Epidermal melanocyte (primary cell): ENCODE results near the gene NGF.
A peak's percentile ranks its signal among the peaks of the same experiment; 100 is the strongest.
"Not testable (repeated sequence)": the region's sequence is repeated elsewhere in the genome, so short reads cannot be mapped to it uniquely, and the experiment has no call there.

Experiments used
- DNase-seq: peaks from one replicate; pipeline ENCODE4 v3.0.0; 2011; ENCODE audit warnings: low spot score; ENCODE audit not compliant: insufficient read length

Gene NGF

GRCh38 chr1:115310581-115311473 is 27.2 kb downstream of the NGF start:
- no peak for DNase-seq

GRCh38 chr1:115309504-115309903 is 28.5 kb downstream of the NGF start:
- not testable (repeated sequence) for DNase-seq

DNA sequence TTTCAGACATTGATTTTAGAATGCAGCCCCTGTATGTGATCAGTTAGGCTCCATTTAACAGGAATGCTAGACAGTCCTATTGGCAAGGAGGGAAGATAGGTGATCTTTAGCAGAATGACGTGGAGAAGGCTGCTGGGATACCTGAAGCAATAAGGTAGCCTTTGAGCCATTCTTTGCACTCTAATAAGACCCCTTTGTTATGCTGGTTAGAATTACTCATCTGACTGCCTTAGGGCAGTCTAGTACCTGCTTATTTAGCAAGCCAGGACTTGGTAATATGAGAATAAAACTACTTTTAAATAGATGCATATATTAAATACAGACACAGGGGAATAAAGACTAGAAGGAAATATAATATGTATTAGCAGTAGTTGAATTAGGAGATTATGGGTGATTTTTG is 29.1 kb downstream of the NGF start:
- DNase-seq, result no peak

GRCh38 chr1:115307661-115308060 is 30.4 kb downstream of the NGF start:
- no peak for DNase-seq

DNA sequence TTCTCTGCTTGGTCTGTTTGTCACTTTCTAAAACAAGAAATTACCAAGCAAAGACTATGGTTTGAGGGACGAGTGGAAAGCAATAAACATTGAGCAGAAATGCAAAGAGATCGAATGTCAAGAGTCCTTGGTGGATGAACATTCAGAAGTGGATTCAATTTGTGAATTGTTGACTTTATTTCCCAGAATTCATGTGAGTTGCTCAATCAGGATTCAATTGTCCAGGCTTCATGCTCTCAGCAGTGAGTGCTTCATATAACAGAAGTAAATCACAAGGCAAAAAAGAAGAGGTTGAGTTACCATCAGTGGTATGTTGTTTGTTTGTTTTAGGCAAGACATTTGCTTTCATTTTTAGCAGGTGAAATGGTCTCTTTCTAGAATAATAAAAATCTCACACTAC is 31.9 kb downstream of the NGF start:
- DNase-seq, result no peak

DNA sequence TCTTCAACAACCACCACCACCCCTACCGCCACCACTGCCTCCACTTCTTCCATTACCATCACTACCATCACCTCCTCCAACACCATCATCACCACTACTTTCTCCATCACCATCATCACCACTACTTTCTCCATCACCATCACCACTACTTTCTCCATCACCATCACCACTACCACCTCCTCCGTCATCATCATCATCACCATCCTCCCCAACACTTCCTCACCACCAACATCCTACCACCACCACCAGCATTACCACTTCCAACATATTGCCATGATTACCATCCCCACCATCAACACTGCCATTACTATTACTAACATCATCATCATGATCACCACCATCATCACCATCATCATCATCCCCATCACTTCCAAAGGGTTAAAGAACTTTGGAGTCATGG is 34.7 kb downstream of the NGF start:
- DNase-seq, result no peak

GRCh38 chr1:115302390-115302961 is 35.6 kb downstream of the NGF start:
- peak; percentile 23 for DNase-seq

DNA sequence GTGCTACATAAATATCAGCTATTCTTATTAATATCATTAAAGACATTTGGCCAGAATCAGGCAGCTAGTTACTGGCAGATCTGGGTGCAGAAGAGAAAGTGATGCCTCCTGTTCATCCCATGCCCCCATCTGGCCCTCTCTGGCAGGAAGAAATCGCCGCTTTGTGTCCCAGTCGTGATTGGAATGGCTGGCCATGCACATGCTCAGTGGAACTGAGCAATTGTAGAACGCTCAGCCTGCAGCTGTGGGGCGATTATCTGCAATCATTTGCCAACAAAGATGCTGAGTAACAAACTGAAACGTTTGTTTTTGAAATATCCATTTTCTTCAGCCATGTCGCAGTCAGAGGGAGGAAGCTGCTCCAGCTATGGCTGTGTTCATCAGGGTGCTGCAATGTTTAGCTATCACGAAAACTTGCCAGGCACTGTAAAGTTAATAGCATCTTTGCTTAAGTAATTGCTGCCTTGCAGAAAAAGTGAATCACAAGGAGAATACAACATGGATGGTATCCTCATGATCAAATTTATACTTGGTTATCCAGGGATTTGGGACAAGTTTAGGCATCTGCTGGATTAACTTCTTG is 36.5 kb downstream of the NGF start:
- DNase-seq, result no peak

GRCh38 chr1:115300087-115300876 is 37.8 kb downstream of the NGF start:
- no peak for DNase-seq

GRCh38 chr1:115299266-115299665 is 38.8 kb downstream of the NGF start:
- no peak for DNase-seq

DNA sequence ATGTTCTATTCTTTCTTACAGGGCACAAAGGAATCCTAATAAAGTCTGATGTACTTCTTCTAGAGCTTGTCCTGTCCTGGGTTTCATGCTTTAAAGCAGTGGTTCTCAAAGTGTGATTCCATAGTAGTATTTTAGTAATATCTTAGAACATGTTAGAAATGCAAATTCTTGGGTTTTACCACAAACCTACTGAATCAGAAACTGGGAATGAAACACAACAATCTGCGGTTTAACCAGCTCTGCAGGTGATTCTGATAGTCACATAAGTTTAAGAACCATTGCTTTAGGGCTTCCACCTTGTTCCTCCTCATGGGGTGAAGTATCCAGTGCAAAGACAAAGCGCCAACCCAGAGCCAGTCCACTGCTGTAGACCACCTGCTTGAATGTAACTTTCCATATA is 41.1 kb downstream of the NGF start:
- no peak for DNase-seq

GRCh38 chr1:115295904-115296696 is 41.9 kb downstream of the NGF start:
- DNase-seq, result no peak

DNA sequence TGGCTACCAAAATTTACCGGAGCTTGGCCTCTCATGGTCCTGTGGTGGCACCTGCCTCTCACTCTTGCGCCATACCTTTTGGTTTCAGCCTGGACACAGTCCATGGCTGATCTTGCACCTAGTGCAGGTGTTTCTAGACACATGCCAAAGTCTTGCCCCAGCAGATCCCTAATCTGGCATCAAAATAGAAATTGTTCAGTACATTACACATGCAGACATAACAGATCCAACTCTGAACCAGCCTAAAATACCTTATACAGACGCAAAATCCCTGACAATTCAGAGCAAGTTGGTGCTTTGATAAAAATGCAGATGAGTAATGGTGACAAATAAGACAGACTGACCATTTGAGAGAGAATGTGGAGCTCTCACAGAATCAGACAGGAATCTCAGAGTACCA is 44.1 kb downstream of the NGF start:
- DNase-seq, result no peak

GRCh38 chr1:115293006-115293405 is 45.0 kb downstream of the NGF start:
- no peak for DNase-seq

- DNase-seq, result no peak
Measured at GRCh38 chr1:115291741-115292140, 46.3 kb downstream of the NGF start.

- no peak for DNase-seq
Measured at GRCh38 chr1:115289940-115290339, 48.1 kb downstream of the NGF start.

GRCh38 chr1:115288591-115289198 is 49.4 kb downstream of the NGF start:
- DNase-seq, result no peak

DNA sequence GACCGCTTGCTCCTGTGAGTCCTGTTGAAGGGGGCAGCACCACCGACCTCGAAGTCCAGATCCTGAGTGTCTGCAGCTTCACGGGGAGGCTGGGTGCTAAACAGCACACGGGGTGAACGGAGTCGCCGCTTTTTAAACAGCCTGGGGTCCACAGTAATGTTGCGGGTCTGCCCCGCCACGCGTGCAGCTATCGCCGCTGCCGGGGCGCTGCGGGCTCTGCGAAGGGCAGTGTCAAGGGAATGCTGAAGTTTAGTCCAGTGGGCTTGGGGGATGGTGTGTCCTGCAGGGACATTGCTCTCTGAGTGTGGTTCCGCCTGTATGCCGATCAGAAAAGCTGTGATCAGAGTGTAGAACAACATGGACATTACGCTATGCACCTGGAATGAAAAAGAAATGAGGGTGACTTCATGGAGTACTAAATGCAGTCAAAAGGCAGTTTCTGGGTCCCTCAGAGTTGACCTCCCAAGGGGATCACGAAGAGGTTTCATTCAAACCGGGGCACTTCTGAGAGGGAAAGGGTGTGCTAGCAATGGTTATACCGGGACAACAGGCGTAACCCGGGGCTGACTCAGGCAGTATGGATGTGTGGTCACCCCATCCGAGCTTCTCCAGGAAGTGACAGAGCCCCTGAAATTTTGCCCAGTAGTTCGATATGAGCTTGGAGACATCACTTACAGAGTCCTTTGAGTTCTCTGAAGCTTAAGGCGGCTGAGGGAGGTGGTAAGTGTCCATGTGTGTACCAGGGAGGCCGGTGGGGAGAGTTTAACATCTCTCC is 51.4 kb downstream of the NGF start:
- DNase-seq, result no peak

DNA sequence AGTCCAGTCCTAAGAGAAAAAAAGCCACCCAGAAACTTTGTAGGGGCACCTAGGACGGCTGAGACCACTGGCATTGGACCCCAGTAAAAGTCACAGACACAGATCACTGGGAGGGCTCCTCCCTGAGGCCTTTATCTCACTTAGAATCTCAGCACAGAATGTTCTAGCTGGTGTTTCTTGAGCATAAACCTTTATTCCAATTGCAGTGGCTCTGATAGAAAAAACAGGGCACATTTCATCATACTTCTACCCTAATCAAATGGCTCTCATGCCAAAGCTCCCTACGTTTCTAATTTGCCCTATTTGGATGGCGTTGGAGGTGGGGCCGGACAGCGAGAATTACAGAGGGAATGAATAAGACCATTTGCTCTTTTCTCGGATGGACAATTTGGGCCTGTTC is 53.8 kb downstream of the NGF start:
- no peak for DNase-seq

- no peak for DNase-seq
Measured at GRCh38 chr1:115283681-115284146, 54.3 kb downstream of the NGF start.
